ENCODE results near the gene TNFRSF8.

TNFRSF8 gene

DNA sequence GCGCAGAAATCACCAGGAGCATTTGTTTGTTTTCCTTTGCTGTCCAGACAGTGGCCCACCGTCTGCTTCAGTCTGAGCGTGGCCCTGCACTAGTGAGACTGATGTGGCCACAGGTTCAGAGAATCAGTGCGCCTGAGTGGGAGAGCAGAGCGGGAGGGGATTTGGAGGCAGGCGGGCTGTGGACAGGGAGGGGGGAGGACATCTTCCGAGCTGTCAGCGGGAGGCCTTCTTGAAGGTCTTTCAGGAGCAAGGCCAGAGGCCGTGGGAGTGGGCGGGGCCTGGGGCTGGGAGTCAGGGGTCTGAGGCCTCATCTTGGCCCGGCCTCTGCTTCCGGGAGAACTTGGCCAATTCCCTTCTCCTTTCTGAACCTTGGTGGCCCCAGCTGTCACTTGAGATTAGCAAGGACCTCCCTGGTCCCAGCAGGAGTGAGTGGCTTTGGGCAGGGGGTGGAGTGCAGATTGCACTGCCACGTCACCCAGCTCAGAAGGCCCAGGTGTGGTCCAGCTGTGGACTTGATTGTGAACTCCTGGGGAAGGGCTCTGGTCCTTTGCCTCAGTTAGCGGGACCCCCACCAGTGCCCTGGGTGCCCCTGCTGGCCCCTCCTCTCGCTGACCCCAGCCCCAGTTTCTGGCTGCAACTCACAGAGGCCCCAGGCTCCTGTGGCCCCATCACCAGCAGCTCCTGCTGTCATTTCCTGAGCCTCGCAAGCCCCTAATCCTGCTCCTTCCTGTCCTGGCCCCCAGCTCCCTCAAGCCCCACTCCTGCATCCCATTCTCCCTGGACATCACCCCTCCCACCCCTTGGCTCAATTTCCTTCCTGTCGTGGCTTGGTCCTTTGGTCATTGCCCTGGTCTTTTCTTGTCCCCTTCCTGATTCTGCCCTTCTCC lies 112.1 kb downstream of the TNFRSF8 start:
- H3K27ac Mint-ChIP-seq, result peak overlapping the region; percentile 89
- TF ChIP-seq, protein P1, sequence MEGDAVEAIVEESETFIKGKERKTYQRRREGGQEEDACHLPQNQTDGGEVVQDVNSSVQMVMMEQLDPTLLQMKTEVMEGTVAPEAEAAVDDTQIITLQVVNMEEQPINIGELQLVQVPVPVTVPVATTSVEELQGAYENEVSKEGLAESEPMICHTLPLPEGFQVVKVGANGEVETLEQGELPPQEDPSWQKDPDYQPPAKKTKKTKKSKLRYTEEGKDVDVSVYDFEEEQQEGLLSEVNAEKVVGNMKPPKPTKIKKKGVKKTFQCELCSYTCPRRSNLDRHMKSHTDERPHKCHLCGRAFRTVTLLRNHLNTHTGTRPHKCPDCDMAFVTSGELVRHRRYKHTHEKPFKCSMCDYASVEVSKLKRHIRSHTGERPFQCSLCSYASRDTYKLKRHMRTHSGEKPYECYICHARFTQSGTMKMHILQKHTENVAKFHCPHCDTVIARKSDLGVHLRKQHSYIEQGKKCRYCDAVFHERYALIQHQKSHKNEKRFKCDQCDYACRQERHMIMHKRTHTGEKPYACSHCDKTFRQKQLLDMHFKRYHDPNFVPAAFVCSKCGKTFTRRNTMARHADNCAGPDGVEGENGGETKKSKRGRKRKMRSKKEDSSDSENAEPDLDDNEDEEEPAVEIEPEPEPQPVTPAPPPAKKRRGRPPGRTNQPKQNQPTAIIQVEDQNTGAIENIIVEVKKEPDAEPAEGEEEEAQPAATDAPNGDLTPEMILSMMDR (IDR thresholded peaks at IDR 0.05), result no peak
- no peak overlapping the region for H3K4me3 Mint-ChIP-seq
- H3K36me3 Mint-ChIP-seq (ENCODE audit: low read depth), result no peaks in the 10 kb centered on the region
- H3K27me3 Mint-ChIP-seq (ENCODE audit: low read depth, poor library complexity), result peaks cover 8% of the 10 kb centered on the region
- DNase-seq, result peak; percentile 73
- peaks cover 51% of the 10 kb centered on the region for H3K4me1 Mint-ChIP-seq
- no peaks in the 10 kb centered on the region for H3K9me3 Mint-ChIP-seq

DNA sequence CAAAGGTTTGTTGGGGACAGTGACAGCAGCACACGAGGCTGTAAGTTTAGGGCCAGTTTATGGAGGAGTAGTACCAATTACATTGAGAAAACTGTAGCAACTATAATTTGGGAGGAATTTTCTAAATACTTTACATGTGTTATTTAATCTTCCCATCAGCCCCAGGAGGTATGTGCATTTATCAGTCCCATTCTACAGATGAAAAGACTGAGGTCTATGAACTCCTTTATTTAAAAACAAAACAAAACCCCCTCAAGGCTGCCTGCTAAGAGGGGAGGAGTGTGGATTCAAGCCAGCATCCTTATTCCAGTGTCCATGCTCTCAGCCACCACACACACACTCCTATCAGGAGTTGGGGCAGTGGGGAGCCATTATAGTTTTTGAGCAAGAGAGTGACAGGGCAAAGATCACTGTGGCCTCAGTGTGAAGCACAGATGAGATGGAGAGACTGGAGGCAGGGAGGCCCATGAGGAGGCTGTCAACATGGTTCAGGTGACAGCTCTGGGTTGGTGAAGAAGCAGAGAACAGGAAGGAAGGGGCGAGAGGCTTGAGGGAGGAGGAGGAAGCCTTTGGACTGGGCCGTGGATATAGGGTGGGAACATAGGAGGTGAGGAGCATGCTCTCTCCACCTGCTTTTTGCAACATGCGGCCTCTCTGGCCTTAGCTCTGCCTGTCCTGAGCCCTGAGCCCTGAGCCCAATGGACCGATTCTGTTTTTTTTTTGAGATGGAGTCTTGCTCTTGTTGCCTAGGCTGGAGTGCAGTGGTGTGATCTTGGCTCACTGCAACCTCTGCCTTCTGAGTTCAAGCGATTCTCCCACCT lies 113.4 kb downstream of the TNFRSF8 start:
- TF ChIP-seq, protein P1 (IDR thresholded peaks at IDR 0.05), result no peak
- Mint-ChIP-seq H3K27ac (no peak overlapping the region), H3K36me3 (ENCODE audit: low read depth) (no peaks in the 10 kb centered on the region), H3K4me1 (peaks cover 51% of the 10 kb centered on the region), H3K9me3 (no peaks in the 10 kb centered on the region), H3K27me3 (ENCODE audit: low read depth, poor library complexity) (peaks cover 8% of the 10 kb centered on the region), H3K4me3 (no peak overlapping the region)
- no peak for DNase-seq

DNA sequence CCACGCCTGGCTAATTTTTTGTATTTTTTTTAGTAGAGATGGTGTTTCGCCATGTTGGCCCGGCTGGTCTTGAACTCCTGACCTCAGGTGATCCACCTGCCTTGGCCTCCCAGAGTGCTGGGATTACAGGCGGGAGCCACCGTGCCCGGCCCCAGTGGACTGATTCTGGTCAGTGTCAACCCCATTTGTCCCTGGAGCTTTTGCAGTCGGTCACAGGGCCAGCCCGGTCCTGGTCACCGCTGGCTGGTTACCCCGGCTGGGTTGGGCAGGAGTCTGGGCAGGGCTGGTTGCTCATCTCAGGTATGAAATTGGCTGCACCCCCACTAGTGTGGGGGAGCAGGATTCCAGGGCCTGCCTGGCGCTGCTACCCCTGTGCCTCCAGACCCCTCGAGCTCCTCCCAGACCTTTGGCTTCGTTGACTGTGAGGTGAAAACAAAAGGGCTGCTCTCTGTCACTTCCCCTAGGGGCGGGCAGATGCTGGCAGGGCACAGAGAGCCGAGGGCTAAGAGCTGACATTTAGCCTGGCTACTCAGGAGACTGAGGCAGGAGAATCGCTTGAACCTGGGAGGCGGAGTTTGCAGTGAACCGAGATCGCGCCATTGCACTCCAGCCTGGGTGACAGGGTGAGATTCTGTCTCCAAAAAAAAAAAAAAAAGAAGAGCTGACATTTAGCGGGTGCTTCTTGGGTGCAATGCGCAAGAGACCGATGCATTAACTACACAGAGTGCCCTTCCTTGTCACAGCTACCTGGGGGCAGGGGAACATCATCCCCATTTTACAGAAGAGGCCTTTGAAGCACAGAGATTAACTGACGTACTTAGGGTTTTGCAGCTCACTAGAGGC lies 114.3 kb downstream of the TNFRSF8 start:
- Mint-ChIP-seq H3K27me3 (ENCODE audit: low read depth, poor library complexity) (peaks cover 8% of the 10 kb centered on the region), H3K4me3 (no peak overlapping the region), H3K9me3 (no peaks in the 10 kb centered on the region), H3K4me1 (peaks cover 51% of the 10 kb centered on the region), H3K27ac (no peak overlapping the region), H3K36me3 (ENCODE audit: low read depth) (no peaks in the 10 kb centered on the region)
- TF ChIP-seq, protein P1 (IDR thresholded peaks at IDR 0.05), result no peak
- no peak for DNase-seq

DNA sequence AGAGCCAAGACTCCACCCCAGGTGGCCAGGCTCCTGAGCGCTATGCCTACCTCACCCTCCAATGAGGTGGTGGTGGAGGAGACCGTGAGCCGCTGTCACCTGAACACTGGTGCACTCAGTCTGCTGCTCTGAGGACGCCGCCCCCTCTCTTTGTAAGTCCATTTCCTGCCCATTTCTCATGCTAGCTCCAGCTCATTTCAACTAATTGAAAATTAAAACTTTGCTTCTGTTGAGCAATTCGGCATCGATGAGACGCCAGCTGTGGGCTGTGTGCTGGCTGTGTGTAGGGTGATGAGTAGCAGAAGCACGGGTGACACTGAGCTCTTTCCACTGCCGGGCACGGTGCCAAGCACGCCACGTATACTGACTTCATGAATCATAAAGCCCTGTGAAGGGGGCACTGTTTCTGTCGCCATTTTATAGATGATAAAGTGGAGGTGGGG lies 114.9 kb downstream of the TNFRSF8 start:
- peaks cover 8% of the 10 kb centered on the region for H3K27me3 Mint-ChIP-seq (ENCODE audit: low read depth, poor library complexity)
- no peak overlapping the region for H3K4me3 Mint-ChIP-seq
- no peaks in the 10 kb centered on the region for H3K36me3 Mint-ChIP-seq (ENCODE audit: low read depth)
- DNase-seq, result no peak
- H3K27ac Mint-ChIP-seq, result no peak overlapping the region
- TF ChIP-seq, protein P1 (IDR thresholded peaks at IDR 0.05), result no peak
- no peaks in the 10 kb centered on the region for H3K9me3 Mint-ChIP-seq
- peaks cover 51% of the 10 kb centered on the region for H3K4me1 Mint-ChIP-seq

DNA sequence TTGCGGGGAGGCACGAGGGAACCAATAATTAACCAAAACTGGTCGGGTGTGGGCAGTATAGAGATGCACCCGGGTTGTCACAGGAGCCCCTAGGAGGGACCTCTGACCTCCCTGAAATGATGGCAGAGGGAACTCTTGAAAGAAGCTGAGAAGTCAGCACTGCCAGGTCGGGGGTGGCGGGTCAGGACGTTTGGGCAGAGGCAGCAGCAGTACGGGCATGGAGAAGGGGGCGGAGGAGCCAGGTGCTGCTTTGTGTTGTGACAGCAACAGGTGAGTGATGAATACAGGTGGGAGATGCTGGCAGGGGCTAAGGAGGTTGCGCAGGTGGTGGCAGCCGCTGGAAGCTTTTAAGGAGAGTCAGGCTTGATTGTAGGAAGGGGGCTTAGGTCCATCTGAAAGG lies 115.4 kb downstream of the TNFRSF8 start:
- DNase-seq, result no peak
- peak overlapping the region; percentile 86 for H3K27ac Mint-ChIP-seq
- peaks cover 51% of the 10 kb centered on the region for H3K4me1 Mint-ChIP-seq
- H3K9me3 Mint-ChIP-seq, result no peaks in the 10 kb centered on the region
- H3K4me3 Mint-ChIP-seq, result no peak overlapping the region
- TF ChIP-seq, protein P1 (IDR thresholded peaks at IDR 0.05), result no peak
- H3K36me3 Mint-ChIP-seq (ENCODE audit: low read depth), result no peaks in the 10 kb centered on the region
- H3K27me3 Mint-ChIP-seq (ENCODE audit: low read depth, poor library complexity), result peaks cover 8% of the 10 kb centered on the region
